Tibial nerve (tissue), 4 donors: ENCODE data around the gene ENTR1.

Experiments
- EP300 ChIP-seq, 2 donors: sonication (generic); formaldehyde crosslinking; IDR thresholded peaks; one replicate each; pipeline ENCODE4 v1.6.1; 2017; ENCODE audit warnings: antibody characterized with exemption in 2 of 2, mild to moderate bottlenecking in 1 of 2
- POLR2A ChIP-seq, 2 donors: fragments of 450-650 bp; IDR thresholded peaks; one replicate each; pipeline ENCODE4 v1.6.1; 2017; ENCODE audit warnings: antibody characterized with exemption in 2 of 2, mild to moderate bottlenecking in 2 of 2, moderate library complexity in 2 of 2
- TF ChIP-seq, protein P1 (sequence below), 5 experiments: fragments of 200-600 bp in 3 of 5; fragments of 450-650 bp in 2 of 5; sonication (generic) in 3 of 5; IDR thresholded peaks; one replicate each; pipeline ENCODE4 v1.5.1; 2016 to 2019; ENCODE audit warnings: antibody characterized with exemption in 5 of 5, mild to moderate bottlenecking in 3 of 5, moderate library complexity in 2 of 5

- TF ChIP-seq, protein P1, sequence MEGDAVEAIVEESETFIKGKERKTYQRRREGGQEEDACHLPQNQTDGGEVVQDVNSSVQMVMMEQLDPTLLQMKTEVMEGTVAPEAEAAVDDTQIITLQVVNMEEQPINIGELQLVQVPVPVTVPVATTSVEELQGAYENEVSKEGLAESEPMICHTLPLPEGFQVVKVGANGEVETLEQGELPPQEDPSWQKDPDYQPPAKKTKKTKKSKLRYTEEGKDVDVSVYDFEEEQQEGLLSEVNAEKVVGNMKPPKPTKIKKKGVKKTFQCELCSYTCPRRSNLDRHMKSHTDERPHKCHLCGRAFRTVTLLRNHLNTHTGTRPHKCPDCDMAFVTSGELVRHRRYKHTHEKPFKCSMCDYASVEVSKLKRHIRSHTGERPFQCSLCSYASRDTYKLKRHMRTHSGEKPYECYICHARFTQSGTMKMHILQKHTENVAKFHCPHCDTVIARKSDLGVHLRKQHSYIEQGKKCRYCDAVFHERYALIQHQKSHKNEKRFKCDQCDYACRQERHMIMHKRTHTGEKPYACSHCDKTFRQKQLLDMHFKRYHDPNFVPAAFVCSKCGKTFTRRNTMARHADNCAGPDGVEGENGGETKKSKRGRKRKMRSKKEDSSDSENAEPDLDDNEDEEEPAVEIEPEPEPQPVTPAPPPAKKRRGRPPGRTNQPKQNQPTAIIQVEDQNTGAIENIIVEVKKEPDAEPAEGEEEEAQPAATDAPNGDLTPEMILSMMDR (IDR thresholded peaks at IDR 0.05): no peak
- TF ChIP-seq EP300 (IDR thresholded peaks at IDR 0.05): no peak
- no peak for TF ChIP-seq POLR2A (IDR thresholded peaks at IDR 0.05)
Measured at GRCh38 chr9:136396219-136396515, 14.2 kb downstream of the ENTR1 start.
